Thoracic aorta (tissue), 2 donors: ENCODE measurements around the gene ISG15. TPM values are rescaled to one million over a fixed set of nuclear protein-coding genes. Genes with fewer than 3 reads are reported as not detected.
"Not testable (repeated sequence)": the region's sequence is repeated elsewhere in the genome, so short reads cannot be mapped to it uniquely, and the experiment has no call there.

Experiments
- ATAC-seq: fragments of 150-250 bp; one replicate; pipeline ENCODE4 v1.8.0; 2017; ENCODE audit warnings: low read depth; ENCODE audit not compliant: insufficient number of reproducible peaks, low FRiP score
- DNase-seq: peaks from one replicate; pipeline ENCODE4 v3.0.0-alpha.2; 2020; ENCODE audit warnings: low spot score
- H3K27ac ChIP-seq, 2 donors: fragments of 200-600 bp; sonication (generic); 1 replicate in 1 of 2; 2 replicates in 1 of 2; pipeline ENCODE4 v1.5.1; 2016; ENCODE audit warnings: mild to moderate bottlenecking in 2 of 2, moderate library complexity in 2 of 2
- H3K27me3 ChIP-seq: fragments of 200-600 bp; sonication (generic); replicated peaks from 2 replicates; pipeline ENCODE4 v1.6.0; 2016; ENCODE audit warnings: mild to moderate bottlenecking; ENCODE audit not compliant: insufficient read depth
- H3K36me3 ChIP-seq: fragments of 200-600 bp; sonication (generic); one replicate; pipeline ENCODE4 v1.5.1; 2016
- H3K4me1 ChIP-seq, 2 donors: fragments of 200-600 bp; sonication (generic); 1 replicate in 1 of 2; 2 replicates in 1 of 2; pipeline versions ENCODE4 v1.5.1 to v1.6.0; 2016; ENCODE audit warnings: low read depth in 2 of 2, mild to moderate bottlenecking in 1 of 2; ENCODE audit not compliant: control insufficient read depth in 1 of 2
- H3K4me3 ChIP-seq: fragments of 200-600 bp; sonication (generic); 2 replicates; pipeline ENCODE4 v1.5.1; 2016; ENCODE audit warnings: mild to moderate bottlenecking
- H3K9me3 ChIP-seq: fragments of 200-600 bp; sonication (generic); 2 replicates; pipeline ENCODE4 v1.5.1; 2016
- CTCF ChIP-seq: fragments of 200-600 bp; sonication (generic); IDR thresholded peaks from one replicate; pipeline ENCODE4 v1.5.1; 2019; ENCODE audit warnings: antibody characterized with exemption
- total RNA-seq, 2 donors: library from RNA; depleted of rRNA; stranded (reverse); fragments of >200 nt; gene quantifications; one replicate each; pipeline versions ENCODE4 v1.1.0 to v1.2.3, GENCODE V29; 2016

The ISG15 gene
- total RNA-seq, 2 donors from 2014 or later, result 31.5 to 104 TPM

GRCh38 chr1:992362-992761, 20.9 kb upstream of the ISG15 start:
- Histone ChIP-seq H3K4me1 (peaks cover 0 to 5% of the 10 kb centered on the region in 2 donors), H3K9me3 (peaks cover 5% of the 10 kb centered on the region), H3K36me3 (no peaks in the 10 kb centered on the region), H3K27ac (no peak overlapping the region), H3K4me3 (no peak overlapping the region), H3K27me3 (no peaks in the 10 kb centered on the region)
- DNase-seq (no peak), ATAC-seq (no peak)
- TF ChIP-seq CTCF, result no peak

DNA sequence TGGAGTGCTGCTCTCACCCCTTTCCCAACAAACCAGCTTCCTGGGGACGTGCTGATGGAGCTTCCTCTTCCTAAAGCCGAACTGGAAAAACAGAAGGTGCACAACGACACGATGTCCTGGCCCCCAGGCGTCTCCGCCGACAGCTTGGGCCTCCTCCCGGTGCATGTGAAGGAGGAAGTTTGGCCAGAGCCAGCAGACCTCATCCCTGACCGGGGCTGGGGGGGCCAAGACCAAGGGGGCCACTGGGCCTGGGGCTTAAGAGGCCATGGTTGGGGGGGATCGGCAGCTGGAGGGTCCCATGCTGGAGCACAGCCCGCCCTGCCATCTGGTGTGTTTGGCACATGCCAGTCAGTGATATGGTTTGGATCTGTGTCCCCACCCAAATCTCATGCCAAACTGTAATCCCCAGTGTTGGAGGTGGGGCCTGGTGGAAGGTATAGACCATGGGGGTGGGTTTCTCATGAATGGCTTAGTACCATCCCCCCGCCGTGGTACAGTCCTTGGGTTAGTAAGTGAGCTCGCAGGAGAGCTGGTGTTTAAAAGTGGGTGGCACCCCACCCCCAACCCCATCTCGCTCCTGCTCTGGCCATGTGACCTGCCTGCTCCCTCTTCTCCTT, 19.8 kb upstream of the ISG15 start:
- Histone ChIP-seq H3K4me3 (no peak overlapping the region), H3K27ac (no peak overlapping the region), H3K4me1 (peaks cover 5 to 16% of the 10 kb centered on the region in 2 donors), H3K36me3 (no peaks in the 10 kb centered on the region), H3K9me3 (peaks cover 5% of the 10 kb centered on the region), H3K27me3 (no peaks in the 10 kb centered on the region)
- DNase-seq (no peak), ATAC-seq (no peak)
- no peak for TF ChIP-seq CTCF

DNA sequence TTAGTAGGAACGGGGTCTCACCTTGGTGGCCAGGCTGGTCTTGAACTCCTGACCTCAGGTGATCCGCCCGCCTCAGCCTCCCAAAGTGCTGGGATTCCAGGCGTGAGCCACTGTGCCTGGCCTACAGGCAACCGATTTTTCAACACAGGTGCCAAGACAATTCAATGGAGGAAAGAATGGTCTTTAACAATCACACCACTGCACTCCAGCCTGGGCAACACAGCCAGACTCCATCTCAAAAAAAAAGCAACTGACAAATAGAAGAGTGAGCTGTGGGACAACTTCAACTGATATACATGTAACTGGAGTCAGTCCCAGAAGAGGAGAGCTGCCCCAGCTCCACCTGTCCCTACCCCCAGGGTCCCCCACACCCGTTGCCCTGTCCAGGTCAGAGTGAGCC, 18.8 kb upstream of the ISG15 start:
- not testable (repeated sequence) for H3K4me3 ChIP-seq, DNase-seq, H3K27me3 ChIP-seq, H3K9me3 ChIP-seq, H3K27ac ChIP-seq, ATAC-seq, H3K36me3 ChIP-seq
- H3K4me1 ChIP-seq, result peaks cover 9 to 16% of the 10 kb centered on the region in 2 donors

DNA sequence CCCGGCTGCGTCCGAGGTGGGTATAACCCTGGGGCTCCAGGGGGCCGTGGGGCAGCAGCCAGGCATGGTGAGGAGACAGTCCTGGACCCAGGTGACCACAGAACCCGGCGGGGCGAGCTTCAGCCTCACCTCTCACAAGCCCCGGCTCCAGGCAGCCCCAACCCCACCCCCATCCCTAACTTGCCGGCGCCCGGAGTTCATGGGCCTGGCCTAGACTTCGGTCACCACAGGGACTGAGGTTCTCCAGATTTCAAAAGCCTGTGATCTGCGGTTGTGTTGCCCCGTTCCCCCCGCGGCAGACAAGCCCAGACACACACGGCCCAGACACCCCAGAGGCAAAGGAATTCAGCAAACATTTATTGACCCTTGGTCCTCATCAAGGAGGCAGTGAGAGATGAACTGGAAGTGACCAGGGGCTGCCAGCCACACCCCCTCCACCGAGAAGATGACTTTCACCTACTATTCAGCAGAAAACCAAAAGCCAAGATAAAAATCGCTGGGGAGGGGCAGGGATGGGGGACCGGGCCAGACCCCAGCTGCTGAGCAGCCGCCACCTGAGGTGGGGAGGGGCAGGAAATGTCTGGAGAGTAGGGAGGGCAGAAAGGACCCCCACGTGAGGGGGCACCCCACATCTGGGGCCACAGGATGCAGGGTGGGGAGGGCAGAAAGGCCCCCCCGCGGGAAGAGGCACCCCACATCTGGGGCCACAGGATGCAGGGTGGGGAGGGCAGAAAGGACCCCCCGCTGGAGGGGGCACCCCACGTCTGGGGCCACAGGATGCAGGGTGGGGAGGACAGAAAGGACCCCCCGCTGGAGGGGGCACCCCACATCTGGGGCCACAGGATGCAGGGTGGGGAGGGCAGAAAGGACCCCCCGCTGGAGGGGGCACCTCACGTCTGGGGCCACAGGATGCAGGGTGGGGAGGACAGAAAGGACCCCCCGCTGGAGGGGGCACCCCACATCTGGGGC, 17.3 kb upstream of the ISG15 start:
- no peak for DNase-seq
- TF ChIP-seq CTCF, result no peak

DNA sequence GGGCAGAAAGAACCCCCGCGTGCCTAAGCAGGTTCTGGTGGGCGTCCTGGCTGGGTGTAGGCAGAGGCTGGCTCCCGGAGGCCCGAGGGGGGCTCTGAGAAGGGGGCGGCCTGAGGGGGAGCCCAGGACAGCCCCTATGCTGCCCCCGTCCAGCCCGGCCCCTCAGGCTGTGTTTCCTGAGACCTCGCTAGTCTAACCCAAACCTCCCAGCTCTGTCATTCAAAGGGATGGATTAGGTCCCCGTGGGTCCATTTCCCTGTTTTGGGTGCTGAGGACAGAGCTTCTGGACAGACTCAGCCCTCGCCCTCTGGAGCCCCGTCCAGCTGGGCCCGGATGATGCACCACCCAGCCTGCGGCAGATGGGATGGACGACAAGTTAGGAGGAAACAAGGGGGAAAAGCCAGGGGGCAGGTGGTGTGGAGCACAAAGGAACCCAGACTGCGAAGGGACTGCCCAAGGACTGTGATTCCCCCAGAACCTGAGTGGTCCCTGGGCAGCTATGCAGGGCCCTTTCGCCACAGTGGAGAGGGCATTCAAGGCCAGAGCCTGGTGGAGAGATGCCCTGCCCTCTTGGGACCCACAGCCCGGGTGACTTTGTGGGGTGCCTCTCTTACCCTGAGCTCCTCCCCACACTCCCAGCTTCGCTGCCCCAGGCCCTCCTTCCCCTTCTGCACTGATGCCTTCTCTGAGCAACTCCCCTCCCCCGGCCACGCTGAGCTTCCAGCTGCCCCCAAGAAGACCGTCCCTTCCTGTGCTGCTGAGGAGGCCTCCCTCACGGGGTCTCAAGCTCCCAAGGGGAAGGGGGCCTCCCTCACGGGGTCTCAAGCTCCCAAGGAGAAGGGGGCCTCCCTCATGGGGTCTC, 16.2 kb upstream of the ISG15 start:
- ATAC-seq (no peak), DNase-seq (no peak)
- peaks cover 2% of the 10 kb centered on the region for H3K9me3 ChIP-seq
- TF ChIP-seq CTCF, result no peak
- H3K27me3 ChIP-seq, result no peaks in the 10 kb centered on the region
- no peaks in the 10 kb centered on the region for H3K36me3 ChIP-seq
- H3K4me3 ChIP-seq, result no peak overlapping the region
- H3K4me1 ChIP-seq, result peaks cover 9 to 29% of the 10 kb centered on the region in 2 donors
- H3K27ac ChIP-seq, result no peak overlapping the region

More for the DNA sequence above, 17.3 kb upstream of the ISG15 start:
- H3K4me3 ChIP-seq, result no peak overlapping the region
- no peak for ATAC-seq
- H3K27me3 ChIP-seq, result no peaks in the 10 kb centered on the region
- H3K36me3 ChIP-seq, result no peaks in the 10 kb centered on the region
- H3K9me3 ChIP-seq, result peaks cover 5% of the 10 kb centered on the region
- no peak overlapping the region for H3K27ac ChIP-seq
- H3K4me1 ChIP-seq, result peaks cover 9 to 21% of the 10 kb centered on the region in 2 donors
